AG09309 (cell line): ENCODE measurements around the gene CLDN20.
"Not testable (repeated sequence)": the region's sequence is repeated elsewhere in the genome, so short reads cannot be mapped to it uniquely, and the experiment has no call there.

Experiments used
- DNase-seq: peaks from one replicate; pipeline ENCODE4 v3.0.0-alpha.2; 2010; ENCODE audit warnings: low read depth
- H3K4me3 ChIP-seq: 2 replicates; pipeline ENCODE4 v1.5.1; 2011; ENCODE audit warnings: mild to moderate bottlenecking, low read depth, low read length, moderate library complexity; ENCODE audit not compliant: control insufficient read depth
- CTCF ChIP-seq: IDR thresholded peaks from 2 replicates; pipeline ENCODE4 v1.5.1; 2011; ENCODE audit warnings: mild to moderate bottlenecking, low read depth, low read length, inconsistent platforms; ENCODE audit not compliant: insufficient read depth, control insufficient read depth; ENCODE audit errors: missing control alignments

Gene CLDN20

GRCh38 chr6:155301867-155302266, 38.1 kb downstream of the CLDN20 start:
- DNase-seq, result peak; percentile 21
- H3K4me3 ChIP-seq, result no peak overlapping the region
- no peak for TF ChIP-seq CTCF

GRCh38 chr6:155303361-155303870, 39.6 kb downstream of the CLDN20 start:
- DNase-seq, result no peak
- no peak overlapping the region for H3K4me3 ChIP-seq
- TF ChIP-seq CTCF, result no peak

GRCh38 chr6:155306958-155307357, 43.1 kb downstream of the CLDN20 start:
- TF ChIP-seq CTCF, result no peak
- DNase-seq, result no peak
- H3K4me3 ChIP-seq, result no peak overlapping the region

- no peak overlapping the region for H3K4me3 ChIP-seq
- DNase-seq, result no peak
- no peak for TF ChIP-seq CTCF
Observed at GRCh38 chr6:155309150-155309549, 45.3 kb downstream of the CLDN20 start.

GRCh38 chr6:155310596-155310995, 46.8 kb downstream of the CLDN20 start:
- TF ChIP-seq CTCF, result no peak
- H3K4me3 ChIP-seq, result no peak overlapping the region
- DNase-seq, result no peak

GRCh38 chr6:155311086-155311485, 47.3 kb downstream of the CLDN20 start:
- no peak for TF ChIP-seq CTCF
- H3K4me3 ChIP-seq, result no peak overlapping the region
- DNase-seq, result no peak

- no peak for TF ChIP-seq CTCF
- H3K4me3 ChIP-seq, result no peak overlapping the region
Observed at GRCh38 chr6:155311583-155311982, 47.8 kb downstream of the CLDN20 start.

GRCh38 chr6:155312950-155313349, 49.1 kb downstream of the CLDN20 start:
- H3K4me3 ChIP-seq, DNase-seq: not testable (repeated sequence)

More at GRCh38 chr6:155311583-155311982, 47.8 kb downstream of the CLDN20 start:
- DNase-seq, result no peak
